Testis (tissue), 3 donors: ENCODE data around the gene RAMACL. TPM values are rescaled to one million over a fixed set of nuclear protein-coding genes. Genes with fewer than 3 reads are reported as not detected.
A peak's percentile ranks its signal among the peaks of the same experiment; 100 is the strongest.

ENCODE experiments used
- DNase-seq: peaks from one replicate; pipeline ENCODE4 v3.0.0-alpha.2; 2019
- H3K27ac ChIP-seq, 2 donors: fragments of 200-600 bp; sonication (generic); one replicate each; pipeline ENCODE4 v1.5.1; 2019
- H3K27me3 ChIP-seq: fragments of 200-600 bp; sonication (generic); one replicate; pipeline ENCODE4 v1.5.1; 2019
- H3K36me3 ChIP-seq: fragments of 200-600 bp; sonication (generic); one replicate; pipeline ENCODE4 v1.5.1; 2017; ENCODE audit warnings: low read depth; ENCODE audit errors: missing control alignments
- H3K4me1 ChIP-seq: fragments of 200-600 bp; sonication (generic); one replicate; pipeline ENCODE4 v1.5.1; 2019
- H3K4me3 ChIP-seq, 2 donors: fragments of 200-600 bp; sonication (generic); one replicate each; pipeline ENCODE4 v1.5.1; 2017 to 2019
- H3K9me3 ChIP-seq: fragments of 200-600 bp; sonication (generic); one replicate; pipeline ENCODE4 v1.5.1; 2017
- POLR2A ChIP-seq: fragments of 450-650 bp; IDR thresholded peaks from one replicate; pipeline ENCODE4 v1.6.1; 2017; ENCODE audit warnings: antibody characterized with exemption, mild to moderate bottlenecking, moderate library complexity
- WGBS, 2 donors: methylation state at CpG; one replicate each; pipeline ENCODE4 v1.1.5; 2018; 5-methylcytosine and 5-hydroxymethylcytosine counted together
- intact Hi-C: fragments of 100-400 bp; cut with DNase I; formaldehyde crosslinking; loops from one replicate; pipeline ENCODE4 v1.15.1; 2023; ENCODE audit warnings: low total_unique reads
- polyA plus RNA-seq: library from polyadenylated mRNA; stranded (reverse); fragments of 350-450 nt; fragmentation: Illumina TruSeq; extraction: RNeasy Lipid Tissue Mini Kit (QIAGEN cat#74804); gene quantifications from one replicate; pipeline ENCODE4 v1.2.3, GENCODE V29; 2014; ENCODE audit warnings: low read depth, low replicate concordance; ENCODE audit not compliant: insufficient read depth
- total RNA-seq, 2 donors: library from RNA; depleted of rRNA; stranded (reverse); fragments of >200 nt; gene quantifications; one replicate each; pipeline ENCODE4 v1.2.3, GENCODE V29; 2016
- TF ChIP-seq, protein P1 (sequence below), 3 experiments: fragments of 450-650 bp in 2 of 3; fragments of 200-600 bp in 1 of 3; sonication (generic) in 1 of 3; IDR thresholded peaks; one replicate each; pipeline ENCODE4 v1.5.1; 2016 to 2019; ENCODE audit warnings: antibody characterized with exemption in 3 of 3, mild to moderate bottlenecking in 2 of 3, moderate library complexity in 1 of 3

Gene RAMACL
- total and polyA plus RNA-seq, 3 donors from 2014 or later, result 1.7 to 1.9 TPM; not detected in 1

DNA sequence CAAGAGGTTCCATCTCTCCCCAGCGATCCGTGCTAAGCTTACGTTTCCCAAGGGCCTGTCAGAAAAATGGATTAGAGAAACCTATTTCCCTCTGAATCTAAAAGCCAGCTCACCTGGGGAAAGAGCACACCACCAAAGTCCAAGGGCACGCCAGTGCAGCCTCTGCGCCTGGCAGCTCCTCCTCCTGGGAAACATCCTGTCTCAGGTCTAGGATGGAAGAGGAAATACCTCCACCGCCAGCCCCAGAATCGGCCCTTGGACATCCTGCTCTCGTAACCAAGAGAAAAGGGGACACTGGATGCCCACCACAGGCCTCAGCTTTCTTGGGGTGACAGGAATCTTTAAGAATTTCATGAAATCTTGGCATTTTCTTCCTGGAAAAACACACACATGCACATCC, 18.7 kb downstream of the RAMACL start:
- intact Hi-C loops, result no loop called here

DNA sequence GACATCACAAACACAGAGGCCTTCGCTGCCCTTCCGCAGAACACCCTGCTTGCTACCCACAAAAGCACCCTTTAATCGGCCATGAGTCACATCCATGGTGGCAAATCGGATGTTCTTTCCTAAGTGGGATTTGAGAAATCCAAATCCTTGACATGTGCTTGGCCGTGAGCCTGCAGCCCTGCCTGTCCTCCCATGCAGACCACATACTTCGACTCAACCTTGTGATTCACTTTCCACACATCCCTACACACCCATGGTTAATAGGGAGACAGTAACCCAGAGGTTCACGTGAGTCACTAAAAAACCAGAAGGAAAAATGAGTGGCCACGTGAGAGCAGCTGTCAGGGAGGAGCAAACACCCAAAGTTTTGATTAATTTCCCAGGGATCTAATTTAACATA, 19.4 kb downstream of the RAMACL start:
- Histone ChIP-seq H3K36me3 (no peaks in the 10 kb centered on the region), H3K9me3 (no peaks in the 10 kb centered on the region), H3K4me3 (no peak overlapping the region), H3K27ac (no peak overlapping the region), H3K4me1 (peaks cover 4% of the 10 kb centered on the region), H3K27me3 (no peaks in the 10 kb centered on the region)
- 85 to 93% methylated on average over 8 of the region's 8 CpGs for WGBS, 2 donors
- DNase-seq, result no peak
- intact Hi-C loops, result no loop called here
- no peak for TF ChIP-seq POLR2A
- TF ChIP-seq, protein P1, sequence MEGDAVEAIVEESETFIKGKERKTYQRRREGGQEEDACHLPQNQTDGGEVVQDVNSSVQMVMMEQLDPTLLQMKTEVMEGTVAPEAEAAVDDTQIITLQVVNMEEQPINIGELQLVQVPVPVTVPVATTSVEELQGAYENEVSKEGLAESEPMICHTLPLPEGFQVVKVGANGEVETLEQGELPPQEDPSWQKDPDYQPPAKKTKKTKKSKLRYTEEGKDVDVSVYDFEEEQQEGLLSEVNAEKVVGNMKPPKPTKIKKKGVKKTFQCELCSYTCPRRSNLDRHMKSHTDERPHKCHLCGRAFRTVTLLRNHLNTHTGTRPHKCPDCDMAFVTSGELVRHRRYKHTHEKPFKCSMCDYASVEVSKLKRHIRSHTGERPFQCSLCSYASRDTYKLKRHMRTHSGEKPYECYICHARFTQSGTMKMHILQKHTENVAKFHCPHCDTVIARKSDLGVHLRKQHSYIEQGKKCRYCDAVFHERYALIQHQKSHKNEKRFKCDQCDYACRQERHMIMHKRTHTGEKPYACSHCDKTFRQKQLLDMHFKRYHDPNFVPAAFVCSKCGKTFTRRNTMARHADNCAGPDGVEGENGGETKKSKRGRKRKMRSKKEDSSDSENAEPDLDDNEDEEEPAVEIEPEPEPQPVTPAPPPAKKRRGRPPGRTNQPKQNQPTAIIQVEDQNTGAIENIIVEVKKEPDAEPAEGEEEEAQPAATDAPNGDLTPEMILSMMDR (IDR thresholded peaks at IDR 0.05), result no peak

More for the DNA sequence above, 18.7 kb downstream of the RAMACL start:
- H3K4me1 ChIP-seq, result peaks cover 4% of the 10 kb centered on the region
- H3K27me3 ChIP-seq, result no peaks in the 10 kb centered on the region
- TF ChIP-seq, protein P1 (IDR thresholded peaks at IDR 0.05), result no peak
- no peak for TF ChIP-seq POLR2A
- no peak overlapping the region for H3K27ac ChIP-seq
- 87 to 97% methylated on average over 8 of the region's 8 CpGs for WGBS, 2 donors
- DNase-seq, result no peak
- no peaks in the 10 kb centered on the region for H3K36me3 ChIP-seq
- H3K9me3 ChIP-seq, result no peaks in the 10 kb centered on the region
- no peak overlapping the region for H3K4me3 ChIP-seq

DNA sequence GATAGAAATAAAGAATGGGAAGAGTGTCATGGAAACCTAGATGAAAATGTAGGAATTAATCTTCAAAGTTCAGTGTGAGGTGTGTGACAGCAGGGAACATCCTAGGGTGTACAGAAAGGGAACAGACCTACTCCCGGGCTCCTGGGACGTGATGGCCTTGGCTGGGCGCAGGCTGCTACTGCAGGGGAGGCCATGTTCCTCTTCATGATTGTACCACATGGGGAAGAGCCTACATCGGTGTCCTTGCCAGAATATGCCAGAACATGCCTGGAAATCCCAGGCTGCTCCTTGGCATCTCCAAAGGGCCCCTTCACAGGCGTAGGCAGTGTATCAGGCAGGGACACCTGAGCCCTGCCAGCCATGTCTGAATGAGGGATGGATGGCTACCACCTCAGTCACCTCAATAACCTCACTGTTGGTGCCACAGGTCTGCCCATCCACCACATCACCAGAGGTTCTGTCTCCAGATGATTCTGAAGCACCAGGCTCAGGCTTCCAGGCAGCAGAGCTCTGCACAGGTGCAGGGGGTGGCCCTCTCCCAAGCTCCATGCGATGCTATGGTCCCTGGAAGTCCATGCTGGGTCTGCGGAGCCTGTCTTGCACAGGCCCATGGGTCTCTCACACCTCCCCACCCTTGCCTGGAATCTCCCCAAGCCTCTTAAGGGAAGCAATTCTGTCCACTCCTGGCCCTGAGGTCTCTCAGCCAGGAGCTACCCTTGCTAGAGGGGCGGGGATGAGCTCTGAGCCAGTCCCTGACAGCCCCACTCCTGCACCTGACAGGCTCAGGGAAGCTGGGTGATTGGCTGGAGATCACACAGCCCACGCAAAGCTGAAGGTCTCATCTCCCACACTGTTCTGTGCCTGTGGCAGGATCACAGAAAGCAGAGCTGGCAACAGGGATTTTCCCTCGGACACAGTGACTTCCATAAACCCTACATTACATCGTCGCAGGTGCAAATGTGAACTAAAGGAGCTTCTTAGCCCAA, 20.2 kb downstream of the RAMACL start:
- peak; percentile 48 for DNase-seq
- H3K36me3 ChIP-seq, result no peaks in the 10 kb centered on the region
- 89 to 93% methylated on average over 11 to 12 of the region's 12 CpGs for WGBS, 2 donors
- no peaks in the 10 kb centered on the region for H3K27me3 ChIP-seq
- H3K9me3 ChIP-seq, result no peaks in the 10 kb centered on the region
- H3K4me1 ChIP-seq, result peaks cover 4% of the 10 kb centered on the region
- H3K4me3 ChIP-seq, result no peak overlapping the region
- no peak for TF ChIP-seq POLR2A
- TF ChIP-seq, protein P1 (IDR thresholded peaks at IDR 0.05), result no peak
- intact Hi-C loops, result no loop called here
- no peak overlapping the region for H3K27ac ChIP-seq

GRCh38 chr6:166565084-166565967, 21.2 kb downstream of the RAMACL start:
- H3K36me3 ChIP-seq, result no peaks in the 10 kb centered on the region
- no peak for TF ChIP-seq POLR2A
- TF ChIP-seq, protein P1 (IDR thresholded peaks at IDR 0.05), result no peak
- H3K4me3 ChIP-seq, result no peak overlapping the region
- WGBS, 2 donors, result 88 to 89% methylated on average over 20 to 24 of the region's 24 CpGs
- H3K27ac ChIP-seq, result no peak overlapping the region
- no peaks in the 10 kb centered on the region for H3K9me3 ChIP-seq
- intact Hi-C loops, result no loop called here
- no peaks in the 10 kb centered on the region for H3K27me3 ChIP-seq
- peaks cover 4% of the 10 kb centered on the region for H3K4me1 ChIP-seq
- no peak for DNase-seq
